Right atrium auricular region (tissue), 2 donors: ENCODE measurements around the gene SORBS2. TPM values are rescaled to one million over a fixed set of nuclear protein-coding genes. Genes with fewer than 3 reads are reported as not detected.

ENCODE experiments used
- DNase-seq: peaks from one replicate; pipeline ENCODE4 v3.0.0-alpha.2; 2019; ENCODE audit warnings: low spot score
- H3K27ac ChIP-seq, 2 donors: fragments of 200-600 bp; sonication (generic); 1 replicate in 1 of 2; 2 replicates in 1 of 2; pipeline ENCODE4 v1.5.1; 2016 to 2019
- H3K27me3 ChIP-seq, 2 donors: fragments of 200-600 bp; sonication (generic); one replicate each; pipeline versions ENCODE4 v1.5.1 to v1.6.0; 2017 to 2019
- H3K36me3 ChIP-seq: fragments of 200-600 bp; sonication (generic); one replicate; pipeline ENCODE4 v1.5.1; 2016
- H3K4me1 ChIP-seq, 2 donors: fragments of 200-600 bp; sonication (generic); one replicate each; pipeline versions ENCODE4 v1.5.1 to v1.6.0; 2017 to 2019
- H3K4me3 ChIP-seq, 2 donors: fragments of 200-600 bp; sonication (generic); 1 replicate in 1 of 2; 2 replicates in 1 of 2; pipeline ENCODE4 v1.5.1; 2017 to 2019; ENCODE audit warnings: mild to moderate bottlenecking in 1 of 2, moderate library complexity in 1 of 2
- H3K9me3 ChIP-seq, 2 donors: fragments of 200-600 bp; sonication (generic); one replicate each; pipeline ENCODE4 v1.5.1; 2019
- total RNA-seq, 2 donors: library from RNA; depleted of rRNA; stranded (reverse); fragments of >200 nt; gene quantifications; one replicate each; pipeline ENCODE4 v1.1.0, GENCODE V29; 2016
- TF ChIP-seq, protein P1 (sequence below), 2 donors: fragments of 200-600 bp; sonication (generic); IDR thresholded peaks; one replicate each; pipeline ENCODE4 v1.5.1; 2019; ENCODE audit warnings: antibody characterized with exemption in 2 of 2

Gene SORBS2
- total RNA-seq, 2 donors from 2014 or later, result 530 to 741 TPM

DNA sequence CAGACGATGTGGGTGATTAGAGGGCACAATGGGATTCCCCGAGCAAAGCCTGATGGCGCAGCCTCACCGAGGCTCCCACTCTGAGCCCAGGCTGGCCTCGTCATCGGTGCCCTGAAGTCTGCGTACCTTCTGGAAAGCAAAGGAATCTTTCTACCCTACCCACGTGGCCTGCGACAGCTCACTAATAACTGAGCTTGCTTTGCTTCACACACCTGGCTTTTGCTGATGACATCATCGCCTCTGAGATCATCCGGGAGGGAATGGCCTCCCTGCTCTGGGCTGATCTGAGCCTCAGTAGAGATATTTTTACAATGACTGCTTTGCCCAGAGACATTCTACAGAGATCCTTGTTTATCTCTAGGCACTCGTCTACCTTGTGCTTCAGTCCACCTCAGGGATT is 231.3 kb downstream of the SORBS2 start:
- Histone ChIP-seq H3K9me3 (no peaks in the 10 kb centered on the region), H3K27ac (peak overlapping the region in 1 of 2 donors; percentile 40), H3K4me1 (peaks cover 0 to 13% of the 10 kb centered on the region in 2 donors), H3K27me3 (no peaks in the 10 kb centered on the region), H3K36me3 (no peaks in the 10 kb centered on the region), H3K4me3 (no peak overlapping the region)
- no peak for DNase-seq
- TF ChIP-seq, protein P1, sequence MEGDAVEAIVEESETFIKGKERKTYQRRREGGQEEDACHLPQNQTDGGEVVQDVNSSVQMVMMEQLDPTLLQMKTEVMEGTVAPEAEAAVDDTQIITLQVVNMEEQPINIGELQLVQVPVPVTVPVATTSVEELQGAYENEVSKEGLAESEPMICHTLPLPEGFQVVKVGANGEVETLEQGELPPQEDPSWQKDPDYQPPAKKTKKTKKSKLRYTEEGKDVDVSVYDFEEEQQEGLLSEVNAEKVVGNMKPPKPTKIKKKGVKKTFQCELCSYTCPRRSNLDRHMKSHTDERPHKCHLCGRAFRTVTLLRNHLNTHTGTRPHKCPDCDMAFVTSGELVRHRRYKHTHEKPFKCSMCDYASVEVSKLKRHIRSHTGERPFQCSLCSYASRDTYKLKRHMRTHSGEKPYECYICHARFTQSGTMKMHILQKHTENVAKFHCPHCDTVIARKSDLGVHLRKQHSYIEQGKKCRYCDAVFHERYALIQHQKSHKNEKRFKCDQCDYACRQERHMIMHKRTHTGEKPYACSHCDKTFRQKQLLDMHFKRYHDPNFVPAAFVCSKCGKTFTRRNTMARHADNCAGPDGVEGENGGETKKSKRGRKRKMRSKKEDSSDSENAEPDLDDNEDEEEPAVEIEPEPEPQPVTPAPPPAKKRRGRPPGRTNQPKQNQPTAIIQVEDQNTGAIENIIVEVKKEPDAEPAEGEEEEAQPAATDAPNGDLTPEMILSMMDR (IDR thresholded peaks at IDR 0.05), result no peak

DNA sequence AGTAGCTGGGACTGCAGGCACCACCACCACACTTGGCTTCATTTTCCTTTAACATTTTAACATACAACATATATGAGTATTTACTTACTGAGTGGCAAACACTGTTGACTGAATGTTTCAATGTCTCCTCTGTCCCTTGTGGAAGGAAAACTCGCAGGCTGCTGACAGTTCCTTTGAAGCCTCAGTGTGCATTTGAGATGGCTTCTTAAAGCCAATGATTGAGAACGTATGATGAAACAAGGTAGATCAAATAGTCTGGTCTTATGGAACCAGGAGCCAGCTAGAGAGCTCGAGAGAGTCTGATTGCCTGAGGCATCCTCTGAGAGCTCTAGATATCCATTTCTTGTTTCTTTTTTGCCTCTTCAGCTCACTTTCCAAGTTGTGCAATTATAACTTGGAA is 233.7 kb downstream of the SORBS2 start:
- Histone ChIP-seq H3K27me3 (no peaks in the 10 kb centered on the region), H3K4me1 (peaks cover 0 to 21% of the 10 kb centered on the region in 2 donors), H3K4me3 (no peak overlapping the region), H3K27ac (no peak overlapping the region), H3K36me3 (no peaks in the 10 kb centered on the region), H3K9me3 (no peaks in the 10 kb centered on the region)
- DNase-seq, result no peak
- TF ChIP-seq, protein P1 (IDR thresholded peaks at IDR 0.05), result no peak

DNA sequence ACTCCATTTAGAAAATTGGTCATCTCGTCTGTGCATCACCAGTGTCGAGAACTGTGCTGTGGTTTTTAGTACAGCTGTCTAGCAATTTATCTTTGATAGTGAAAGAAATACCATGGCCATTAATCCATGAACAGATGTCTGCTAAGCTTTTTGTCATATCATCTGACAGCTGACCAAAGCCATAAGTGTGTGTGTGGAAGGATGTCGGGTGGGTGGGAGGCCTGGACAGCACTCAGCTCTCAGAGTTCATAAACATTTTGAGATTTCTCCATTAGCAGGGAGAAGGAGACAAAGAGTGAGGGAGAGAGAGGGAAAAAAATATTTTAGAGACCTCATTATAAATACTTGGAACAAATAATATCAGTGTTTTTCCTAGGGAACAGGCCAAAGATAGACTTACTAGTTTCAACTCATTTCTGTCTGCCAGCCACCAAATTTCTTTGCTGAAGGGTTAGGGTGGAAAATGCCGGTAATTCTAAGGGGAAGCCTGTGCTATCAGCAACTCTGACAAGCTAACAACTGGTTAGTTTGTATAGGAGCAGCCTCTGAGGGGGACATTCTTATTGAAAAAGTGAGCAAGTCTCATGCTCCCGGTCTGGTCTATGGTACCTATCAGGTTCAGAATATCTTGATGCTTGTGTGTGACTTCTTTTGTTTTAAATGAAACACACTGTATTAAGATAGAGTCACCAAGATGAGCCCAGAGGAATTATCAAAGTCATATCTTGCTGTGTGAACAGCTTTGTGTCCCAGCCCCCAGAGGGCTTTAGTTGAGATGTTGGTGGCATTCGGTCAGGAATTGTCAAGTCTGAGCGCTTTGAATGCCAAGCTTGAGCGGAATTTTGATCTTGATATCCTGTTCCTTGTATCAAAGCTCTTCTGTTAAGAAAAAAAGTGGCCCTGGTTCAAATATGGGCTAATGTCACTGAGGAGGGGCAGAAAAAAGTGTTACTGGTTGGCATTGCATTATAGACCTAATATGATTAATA is 234.7 kb downstream of the SORBS2 start:
- peaks cover 0 to 24% of the 10 kb centered on the region in 2 donors for H3K4me1 ChIP-seq
- H3K27ac ChIP-seq, result peak overlapping the region; percentile 59 to 79
- no peak for DNase-seq
- TF ChIP-seq, protein P1 (IDR thresholded peaks at IDR 0.05), result no peak
- no peaks in the 10 kb centered on the region for H3K27me3 ChIP-seq
- no peak overlapping the region for H3K4me3 ChIP-seq
- H3K36me3 ChIP-seq, result no peaks in the 10 kb centered on the region
- no peaks in the 10 kb centered on the region for H3K9me3 ChIP-seq

DNA sequence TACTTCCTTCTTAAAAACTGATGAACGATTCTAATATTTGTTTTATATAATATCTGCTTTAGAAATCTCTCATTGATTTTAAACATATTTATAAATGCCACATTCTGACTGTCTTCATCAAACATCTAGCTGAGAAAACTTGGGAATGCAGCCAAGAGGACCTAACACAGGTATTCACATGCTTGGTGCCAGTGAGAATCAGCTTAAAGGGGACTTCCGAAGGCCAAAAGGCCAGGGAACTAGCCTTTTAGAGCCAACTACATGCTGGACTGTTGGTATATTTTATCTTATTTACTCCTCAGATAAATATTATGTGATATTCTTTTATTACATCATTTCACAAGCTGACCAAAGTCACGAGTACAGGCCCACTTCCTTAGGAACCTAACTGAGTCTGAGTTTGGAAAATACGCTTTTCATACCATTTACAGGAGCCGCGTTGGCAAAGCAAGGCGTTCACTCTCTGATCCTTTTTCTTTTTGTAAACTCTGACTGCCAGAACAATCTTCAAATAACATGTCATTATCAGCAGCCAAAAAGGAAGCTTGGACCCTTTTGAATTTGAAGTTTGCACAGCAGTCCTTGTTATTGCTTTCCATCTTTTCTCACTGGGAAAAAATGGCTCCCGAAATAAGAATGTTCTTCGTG is 235.6 kb downstream of the SORBS2 start:
- H3K9me3 ChIP-seq, result no peaks in the 10 kb centered on the region
- H3K27me3 ChIP-seq, result no peaks in the 10 kb centered on the region
- H3K4me1 ChIP-seq, result peaks cover 0 to 24% of the 10 kb centered on the region in 2 donors
- no peak overlapping the region for H3K4me3 ChIP-seq
- no peak for DNase-seq
- H3K27ac ChIP-seq, result peak overlapping the region; percentile 59 to 79
- TF ChIP-seq, protein P1 (IDR thresholded peaks at IDR 0.05), result no peak
- no peaks in the 10 kb centered on the region for H3K36me3 ChIP-seq

DNA sequence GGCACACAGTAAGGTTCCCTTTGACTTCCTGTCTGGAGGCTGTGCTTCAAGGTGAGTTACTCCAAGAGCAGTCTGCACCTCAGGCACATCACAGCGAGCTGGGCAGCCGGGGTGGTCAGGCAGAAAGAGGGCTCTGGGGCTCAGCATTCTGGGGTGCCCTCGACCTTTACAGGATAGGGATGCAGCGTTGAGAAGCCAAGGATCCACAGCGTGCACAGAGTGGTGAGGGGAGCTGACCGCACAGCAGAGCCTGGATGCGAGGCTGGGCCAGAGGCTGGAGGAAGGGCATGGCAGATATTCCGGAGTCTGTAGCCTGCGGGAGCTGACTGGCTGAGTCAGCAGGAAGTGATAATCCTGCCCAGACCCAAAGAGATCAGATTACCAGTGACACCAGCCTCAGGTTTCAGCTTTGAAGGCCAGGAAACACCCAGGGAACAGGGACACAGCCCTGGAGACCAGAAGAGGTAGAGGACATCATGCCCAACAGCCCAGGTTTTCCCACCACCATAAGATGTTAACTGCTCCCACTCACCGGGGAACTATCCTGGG is 238.3 kb downstream of the SORBS2 start:
- Histone ChIP-seq H3K27me3 (no peaks in the 10 kb centered on the region), H3K4me1 (peaks cover 0 to 29% of the 10 kb centered on the region in 2 donors), H3K9me3 (no peaks in the 10 kb centered on the region), H3K4me3 (no peak overlapping the region), H3K36me3 (no peaks in the 10 kb centered on the region), H3K27ac (peak overlapping the region; percentile 55 to 98)
- TF ChIP-seq, protein P1 (IDR thresholded peaks at IDR 0.05), result no peak
- no peak for DNase-seq
